PFSK-1 (cell line): ENCODE measurements around the gene ADGRG2.

Experiments
- FOXP2 ChIP-seq: optimal IDR thresholded peaks from 2 replicates; pipeline ENCODE3; 2011; ENCODE audit warnings: borderline replicate concordance, control low read depth, inconsistent platforms; ENCODE audit not compliant: insufficient read depth; ENCODE audit errors: extremely low read length, extremely low read depth
- POLR2AphosphoS5 ChIP-seq: IDR thresholded peaks from 2 replicates; pipeline ENCODE4 v1.6.1; 2012; ENCODE audit warnings: low read depth, mild to moderate bottlenecking, control low read depth, low read length, moderate library complexity
- SIN3A ChIP-seq: IDR thresholded peaks from 2 replicates; pipeline ENCODE4 v1.6.1; 2012; ENCODE audit warnings: mild to moderate bottlenecking, low read length, moderate library complexity, borderline replicate concordance; ENCODE audit not compliant: insufficient read depth
- TAF1 ChIP-seq: IDR thresholded peaks from 2 replicates; pipeline ENCODE4 v1.6.1; 2012; ENCODE audit warnings: low read length, control low read depth, borderline replicate concordance; ENCODE audit not compliant: insufficient read depth
- TF ChIP-seq, protein P1 (sequence below), 2 experiments: IDR thresholded peaks; 2 replicates each; pipeline versions ENCODE4 v1.6.1 to v1.8.0; 2011 to 2012; ENCODE audit warnings: low read depth in 2 of 2, low read length in 2 of 2, control low read depth in 1 of 2, inconsistent platforms in 1 of 2, mild to moderate bottlenecking in 1 of 2, moderate library complexity in 1 of 2; ENCODE audit not compliant: insufficient read depth in 1 of 2

Gene ADGRG2

DNA sequence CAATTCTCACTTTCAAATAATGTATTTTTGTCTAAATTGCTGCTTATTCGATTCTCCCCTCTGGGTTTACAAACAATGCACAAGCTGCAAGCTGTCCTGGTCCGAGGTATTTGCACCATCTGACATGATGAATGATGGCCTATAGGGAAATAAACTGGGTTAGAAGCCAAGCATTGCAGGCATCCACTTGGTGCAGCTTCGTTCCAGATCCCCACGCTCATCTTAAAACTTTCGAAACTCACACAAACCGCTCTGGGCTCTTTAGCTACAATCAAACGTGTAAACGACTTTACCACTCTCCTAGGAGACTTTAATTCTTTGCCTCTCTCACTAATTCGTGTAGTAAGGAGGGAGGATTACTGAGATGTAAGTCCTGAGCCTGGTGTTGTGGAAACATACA, 157.4 kb downstream of the ADGRG2 start:
- TF ChIP-seq FOXP2 (no peak), TAF1 (no peak)

DNA sequence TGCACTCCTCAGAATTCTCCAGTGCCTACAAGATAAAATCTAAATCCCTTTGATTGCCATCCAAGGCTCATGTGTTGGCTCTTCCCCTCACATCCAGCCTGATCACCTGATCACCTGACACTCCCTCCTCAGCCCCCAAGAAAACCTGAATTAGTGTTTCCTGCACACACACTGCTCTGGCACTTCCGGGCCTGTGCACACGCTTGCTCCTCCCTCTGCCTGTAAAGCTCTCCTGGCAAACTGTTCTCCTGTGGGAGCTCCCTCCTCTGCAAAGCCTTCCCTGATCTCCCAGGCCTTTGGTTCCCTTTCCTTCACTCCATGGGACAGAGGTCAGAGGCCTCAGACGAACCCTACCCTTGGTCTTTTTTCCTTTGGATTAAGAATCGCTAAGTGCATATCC, 158.2 kb downstream of the ADGRG2 start:
- TF ChIP-seq, protein P1, sequence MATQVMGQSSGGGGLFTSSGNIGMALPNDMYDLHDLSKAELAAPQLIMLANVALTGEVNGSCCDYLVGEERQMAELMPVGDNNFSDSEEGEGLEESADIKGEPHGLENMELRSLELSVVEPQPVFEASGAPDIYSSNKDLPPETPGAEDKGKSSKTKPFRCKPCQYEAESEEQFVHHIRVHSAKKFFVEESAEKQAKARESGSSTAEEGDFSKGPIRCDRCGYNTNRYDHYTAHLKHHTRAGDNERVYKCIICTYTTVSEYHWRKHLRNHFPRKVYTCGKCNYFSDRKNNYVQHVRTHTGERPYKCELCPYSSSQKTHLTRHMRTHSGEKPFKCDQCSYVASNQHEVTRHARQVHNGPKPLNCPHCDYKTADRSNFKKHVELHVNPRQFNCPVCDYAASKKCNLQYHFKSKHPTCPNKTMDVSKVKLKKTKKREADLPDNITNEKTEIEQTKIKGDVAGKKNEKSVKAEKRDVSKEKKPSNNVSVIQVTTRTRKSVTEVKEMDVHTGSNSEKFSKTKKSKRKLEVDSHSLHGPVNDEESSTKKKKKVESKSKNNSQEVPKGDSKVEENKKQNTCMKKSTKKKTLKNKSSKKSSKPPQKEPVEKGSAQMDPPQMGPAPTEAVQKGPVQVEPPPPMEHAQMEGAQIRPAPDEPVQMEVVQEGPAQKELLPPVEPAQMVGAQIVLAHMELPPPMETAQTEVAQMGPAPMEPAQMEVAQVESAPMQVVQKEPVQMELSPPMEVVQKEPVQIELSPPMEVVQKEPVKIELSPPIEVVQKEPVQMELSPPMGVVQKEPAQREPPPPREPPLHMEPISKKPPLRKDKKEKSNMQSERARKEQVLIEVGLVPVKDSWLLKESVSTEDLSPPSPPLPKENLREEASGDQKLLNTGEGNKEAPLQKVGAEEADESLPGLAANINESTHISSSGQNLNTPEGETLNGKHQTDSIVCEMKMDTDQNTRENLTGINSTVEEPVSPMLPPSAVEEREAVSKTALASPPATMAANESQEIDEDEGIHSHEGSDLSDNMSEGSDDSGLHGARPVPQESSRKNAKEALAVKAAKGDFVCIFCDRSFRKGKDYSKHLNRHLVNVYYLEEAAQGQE (IDR thresholded peaks at IDR 0.05; ENCODE audit: insufficient read depth in 1 of 2, low read depth in 2 of 2, low read length in 2 of 2) = no peak
- TF ChIP-seq TAF1 = no peak
- TF ChIP-seq POLR2AphosphoS5 = no peak
- no peak for TF ChIP-seq FOXP2
- TF ChIP-seq SIN3A = no peak

DNA sequence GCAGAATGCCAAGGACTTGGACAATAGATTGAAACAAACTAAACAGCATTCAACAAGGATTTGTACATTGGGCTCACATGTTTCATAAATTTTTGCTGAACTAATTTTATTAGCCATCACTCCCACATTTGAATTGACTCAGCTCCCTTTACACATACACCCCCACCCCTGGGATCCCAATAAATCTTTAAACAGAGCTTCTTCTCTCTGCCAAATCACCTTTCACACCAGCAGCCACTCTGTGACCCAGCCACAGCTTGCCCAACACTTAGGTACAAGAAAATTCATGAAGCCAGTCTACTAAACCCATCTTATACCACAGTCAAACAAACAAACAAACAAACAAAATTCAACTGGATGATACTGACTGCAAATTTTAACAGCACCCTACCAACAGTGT, 159.9 kb downstream of the ADGRG2 start:
- TF ChIP-seq POLR2AphosphoS5 (no peak), SIN3A (no peak), TAF1 (no peak), FOXP2 (no peak)
- TF ChIP-seq, protein P1 (IDR thresholded peaks at IDR 0.05; ENCODE audit: insufficient read depth in 1 of 2, low read depth in 2 of 2, low read length in 2 of 2) = no peak

DNA sequence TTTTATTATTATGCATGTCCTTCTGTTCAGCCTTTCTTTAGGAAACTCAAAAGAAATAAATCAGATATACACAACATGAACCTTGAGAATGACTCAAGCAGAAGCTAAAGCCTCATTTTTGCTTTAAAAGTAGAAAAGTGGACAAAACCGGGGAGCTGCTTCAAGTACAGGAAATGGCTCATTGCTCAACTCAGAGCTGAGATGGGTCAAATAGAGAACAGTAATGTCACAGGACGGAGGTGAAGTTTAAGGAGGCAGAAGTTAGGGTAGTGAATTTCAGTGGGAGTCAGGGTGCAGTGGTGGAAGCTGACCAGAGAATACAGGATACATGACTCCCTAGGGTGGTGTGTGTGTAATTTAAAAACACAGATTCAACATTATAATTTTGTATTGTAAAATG, 160.6 kb downstream of the ADGRG2 start:
- TF ChIP-seq POLR2AphosphoS5 = no peak
- TF ChIP-seq SIN3A = no peak

DNA sequence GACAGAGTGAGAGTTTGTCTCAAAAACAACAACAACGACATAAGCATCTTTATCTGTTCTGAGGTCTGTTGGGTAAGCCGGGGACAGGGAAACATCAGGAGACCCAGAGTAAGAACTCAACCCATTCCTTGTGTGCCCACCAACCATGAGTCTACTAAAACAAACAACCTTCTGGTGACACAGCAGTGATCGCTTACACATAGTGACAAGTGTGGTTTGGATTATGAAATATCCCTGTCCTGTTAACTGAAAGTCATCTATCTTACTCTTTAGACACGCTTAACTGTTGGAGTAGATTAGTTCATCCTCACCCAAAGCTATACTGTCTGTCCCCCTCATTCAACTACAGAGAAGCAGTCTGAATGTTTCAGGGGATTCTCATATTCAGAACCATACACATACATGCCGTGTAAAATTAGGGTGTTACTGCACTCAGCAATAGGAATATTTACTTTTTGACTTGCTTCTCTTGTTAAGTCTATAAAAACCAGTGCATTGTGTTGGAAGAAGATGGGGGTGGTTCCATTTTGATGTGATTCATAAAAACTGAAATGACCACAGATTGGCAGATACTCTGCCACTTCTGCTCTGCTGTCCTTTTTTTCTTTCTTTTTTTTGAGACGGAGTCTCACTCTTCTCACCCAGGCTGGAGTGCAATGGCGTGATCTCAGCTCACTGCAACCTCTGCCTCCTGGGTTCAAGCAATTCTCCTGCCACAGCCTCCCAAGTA, 165.8 kb downstream of the ADGRG2 start:
- no peak for TF ChIP-seq SIN3A
- no peak for TF ChIP-seq FOXP2
- no peak for TF ChIP-seq POLR2AphosphoS5
- TF ChIP-seq, protein P1 (IDR thresholded peaks at IDR 0.05; ENCODE audit: insufficient read depth in 1 of 2, low read depth in 2 of 2, low read length in 2 of 2) = no peak
- TF ChIP-seq TAF1 = no peak

DNA sequence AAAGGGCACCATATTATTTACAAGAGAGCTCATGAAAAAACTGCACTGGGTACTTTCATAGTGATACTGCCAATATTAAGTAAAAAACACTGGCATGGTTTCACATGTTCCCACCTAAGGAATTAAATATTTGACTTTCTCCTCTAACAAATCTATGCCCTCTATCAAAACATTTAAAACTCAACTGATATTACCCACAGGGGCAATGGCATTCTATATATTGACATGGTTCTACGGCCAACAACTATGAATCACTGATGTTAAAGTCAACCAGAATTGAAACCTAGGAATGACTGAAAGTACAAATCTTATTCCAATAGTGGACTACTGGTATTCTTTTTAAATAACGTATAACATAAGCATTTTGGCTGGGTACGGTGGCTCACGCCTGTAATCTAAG, 166.6 kb downstream of the ADGRG2 start:
- TF ChIP-seq FOXP2 = no peak
- TF ChIP-seq POLR2AphosphoS5 = no peak
- no peak for TF ChIP-seq TAF1
- no peak for TF ChIP-seq SIN3A
- TF ChIP-seq, protein P1 (IDR thresholded peaks at IDR 0.05; ENCODE audit: insufficient read depth in 1 of 2, low read depth in 2 of 2, low read length in 2 of 2) = no peak
